ENCODE measurements around the gene SLC16A6. TPM values are rescaled to one million over a fixed set of nuclear protein-coding genes. Genes with fewer than 3 reads are reported as not detected.

Gene SLC16A6
- total RNA-seq, 1 experiment from 2014 or later, result 4.8 TPM

- intact Hi-C loops (cut with micrococcal nuclease), result loop anchor here (5.0 kb wide), 1 partner anchor 72 kb away; no protein-coding TSS in a partner anchor
- ATAC-seq (peak; percentile 83), DNase-seq (ENCODE audit: low read depth, low spot score) (peak; percentile 67)
- CTCF ChIA-PET, result interaction anchor here (1.1 kb wide), 2 partner anchors 89 to 156 kb away, joined by 3 to 4 read pairs; no protein-coding TSS in a partner anchor
- H3K79me2 ChIP-seq (ENCODE audit: insufficient read depth, low read length), result no peaks in the 10 kb centered on the region
- H3K4me2 ChIP-seq (ENCODE audit: low read length), result peak overlapping the region; percentile 52
- H3K9me2 ChIP-seq (ENCODE audit: insufficient read depth), result no peaks in the 10 kb centered on the region
- no peak overlapping the region for H2AFZ ChIP-seq (ENCODE audit: low read depth, low read length, poor library complexity, severe bottlenecking)
- 0 out of 4 replicates have a peak, but pooled peaks cover 0 to 3% of the 10 kb centered on the region in 2 experiments for H3K36me3 ChIP-seq (ENCODE audit: control insufficient read depth in 1 of 2, insufficient read depth in 2 of 2, low read length in 2 of 2)
- no peaks in the 10 kb centered on the region for H3K9me3 ChIP-seq (ENCODE audit: control insufficient read depth in 1 of 2, insufficient read depth in 1 of 2, low read depth in 1 of 2, low read length in 2 of 2)
- no peaks in the 10 kb centered on the region for H3K27me3 ChIP-seq (ENCODE audit: insufficient read depth, low read length)
- H3K4me1 ChIP-seq (ENCODE audit: control insufficient read depth in 1 of 2, insufficient read depth in 2 of 2, low read length in 2 of 2), result peaks cover 51 to 64% of the 10 kb centered on the region in 2 experiments
- POLR2A ChIA-PET, result no interaction called here
- 0 out of 2 replicates have a peak overlapping the region, but pooled peaks have one; percentile 17 for H3K9ac ChIP-seq (ENCODE audit: low read length)
- H3K27ac ChIP-seq (ENCODE audit: low read depth, low read length), result peak overlapping the region; percentile 48
- no peaks in the 10 kb centered on the region for H4K20me1 ChIP-seq (ENCODE audit: insufficient read depth)
- RAD21 ChIA-PET (ENCODE audit: low non-redundant PET in 1 of 2, low total read pairs in 2 of 2, uncharacterized antibody in 2 of 2, unreplicated experiment in 2 of 2), result no interaction called here
- H3K4me3 ChIP-seq (replicated peaks in 1 of 2; ENCODE audit: low read depth in 1 of 2, low read length in 2 of 2), result peak overlapping the region in 1 of 2 experiments; percentile 3; a peak in 1 of 4 replicates
- no TSS peak for BruUV-seq (replicated peaks)
- TF ChIP-seq POLR2A (IDR thresholded peaks at IDR 0.05; ENCODE audit: borderline replicate concordance, extremely low read depth, insufficient read depth, insufficient read length) (no peak), SP1 (IDR thresholded peaks at IDR 0.05; ENCODE audit: low read depth) (peak; percentile 69), RAD21 (IDR thresholded peaks at IDR 0.05; ENCODE audit: low read depth) (no peak), FOSL1 (IDR thresholded peaks at IDR 0.05; ENCODE audit: low read depth) (peak; percentile 79), SIN3A (IDR thresholded peaks at IDR 0.05; ENCODE audit: low read depth) (no peak), ATF3 (IDR thresholded peaks at IDR 0.05) (no peak), CBX3 (IDR thresholded peaks at IDR 0.05; ENCODE audit: low read depth) (peak; percentile 83; the same call in 1 of the 2 replicates), EZH2phosphoT487 (IDR thresholded peaks at IDR 0.05; ENCODE audit: borderline replicate concordance) (no peak), REST (IDR thresholded peaks at IDR 0.05; ENCODE audit: low read depth) (no peak), EGR1 (IDR thresholded peaks at IDR 0.05; ENCODE audit: low read depth) (peak; percentile 80), POLR2AphosphoS5 (IDR thresholded peaks at IDR 0.05; ENCODE audit: low read depth, low read length) (peak; percentile 39; the same call in 1 of the 2 replicates), CEBPB (IDR thresholded peaks at IDR 0.05; ENCODE audit: low read depth) (no peak), ZNF274 (IDR thresholded peaks at IDR 0.05; ENCODE audit: low read depth, low read length) (no peak), ELF1 (IDR thresholded peaks at IDR 0.05; ENCODE audit: borderline replicate concordance, low read depth) (no peak), EZH2 (IDR thresholded peaks at IDR 0.05) (no peak), ZFX (IDR thresholded peaks at IDR 0.05) (no peak), TCF7L2 (IDR thresholded peaks at IDR 0.05; ENCODE audit: borderline replicate concordance, extremely low read depth, insufficient read depth, insufficient read length) (peak; percentile 40), YY1 (IDR thresholded peaks at IDR 0.05; ENCODE audit: extremely low read depth, insufficient replicate concordance, low read depth, low read length) (peak; percentile 23), JUND (IDR thresholded peaks at IDR 0.05) (peak; percentile 80), SRF (IDR thresholded peaks at IDR 0.05; ENCODE audit: low read depth) (no peak)
- TF ChIP-seq, protein P1, sequence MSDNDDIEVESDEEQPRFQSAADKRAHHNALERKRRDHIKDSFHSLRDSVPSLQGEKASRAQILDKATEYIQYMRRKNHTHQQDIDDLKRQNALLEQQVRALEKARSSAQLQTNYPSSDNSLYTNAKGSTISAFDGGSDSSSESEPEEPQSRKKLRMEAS (IDR thresholded peaks at IDR 0.05), result peak; percentile 62
- TF ChIP-seq, protein P2, sequence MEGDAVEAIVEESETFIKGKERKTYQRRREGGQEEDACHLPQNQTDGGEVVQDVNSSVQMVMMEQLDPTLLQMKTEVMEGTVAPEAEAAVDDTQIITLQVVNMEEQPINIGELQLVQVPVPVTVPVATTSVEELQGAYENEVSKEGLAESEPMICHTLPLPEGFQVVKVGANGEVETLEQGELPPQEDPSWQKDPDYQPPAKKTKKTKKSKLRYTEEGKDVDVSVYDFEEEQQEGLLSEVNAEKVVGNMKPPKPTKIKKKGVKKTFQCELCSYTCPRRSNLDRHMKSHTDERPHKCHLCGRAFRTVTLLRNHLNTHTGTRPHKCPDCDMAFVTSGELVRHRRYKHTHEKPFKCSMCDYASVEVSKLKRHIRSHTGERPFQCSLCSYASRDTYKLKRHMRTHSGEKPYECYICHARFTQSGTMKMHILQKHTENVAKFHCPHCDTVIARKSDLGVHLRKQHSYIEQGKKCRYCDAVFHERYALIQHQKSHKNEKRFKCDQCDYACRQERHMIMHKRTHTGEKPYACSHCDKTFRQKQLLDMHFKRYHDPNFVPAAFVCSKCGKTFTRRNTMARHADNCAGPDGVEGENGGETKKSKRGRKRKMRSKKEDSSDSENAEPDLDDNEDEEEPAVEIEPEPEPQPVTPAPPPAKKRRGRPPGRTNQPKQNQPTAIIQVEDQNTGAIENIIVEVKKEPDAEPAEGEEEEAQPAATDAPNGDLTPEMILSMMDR (IDR thresholded peaks at IDR 0.05 in 2 of 3, conservative IDR thresholded peaks at IDR 0.05 in 1 of 3; ENCODE audit: borderline replicate concordance in 1 of 3, insufficient read depth in 1 of 3, low read depth in 2 of 3, low read length in 2 of 3), result no peak
Observed at GRCh38 chr17:68310152-68310551, 19.2 kb upstream of the SLC16A6 start.
